ENCODE results near the gene GJB5. TPM values are rescaled to one million over a fixed set of nuclear protein-coding genes. Genes with fewer than 3 reads are reported as not detected.

Gene GJB5
- total and polyA plus RNA-seq, 9 of the 15 experiments (the other 6 are each of a cell fraction or from before 2014, with no cell fraction given), result 0.04 TPM; not detected in 8

DNA sequence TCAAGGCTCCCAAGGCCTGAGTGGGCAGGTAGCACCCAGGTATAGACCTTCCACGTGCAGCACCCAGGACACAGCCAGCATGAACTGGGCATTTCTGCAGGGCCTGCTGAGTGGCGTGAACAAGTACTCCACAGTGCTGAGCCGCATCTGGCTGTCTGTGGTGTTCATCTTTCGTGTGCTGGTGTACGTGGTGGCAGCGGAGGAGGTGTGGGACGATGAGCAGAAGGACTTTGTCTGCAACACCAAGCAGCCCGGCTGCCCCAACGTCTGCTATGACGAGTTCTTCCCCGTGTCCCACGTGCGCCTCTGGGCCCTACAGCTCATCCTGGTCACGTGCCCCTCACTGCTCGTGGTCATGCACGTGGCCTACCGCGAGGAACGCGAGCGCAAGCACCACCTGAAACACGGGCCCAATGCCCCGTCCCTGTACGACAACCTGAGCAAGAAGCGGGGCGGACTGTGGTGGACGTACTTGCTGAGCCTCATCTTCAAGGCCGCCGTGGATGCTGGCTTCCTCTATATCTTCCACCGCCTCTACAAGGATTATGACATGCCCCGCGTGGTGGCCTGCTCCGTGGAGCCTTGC lies 6.4 kb downstream of the GJB5 start:
- Histone ChIP-seq H3K27ac (ENCODE audit: extremely low read depth, low read depth, low read length) (no peak overlapping the region), H3K9me3 (replicated peaks; ENCODE audit: control insufficient read depth, insufficient read depth, low read depth, low read length) (no peaks in the 10 kb centered on the region), H3K9me1 (ENCODE audit: control insufficient read depth, insufficient read depth, low read length) (no peaks in the 10 kb centered on the region), H3K4me2 (ENCODE audit: insufficient read depth, low read length) (no peak overlapping the region), H3K9ac (ENCODE audit: insufficient read depth in 1 of 2, low read depth in 2 of 2, low read length in 2 of 2) (no peak overlapping the region), H4K20me1 (replicated peaks; ENCODE audit: control insufficient read depth, insufficient read depth, low read length) (peaks cover 5% of the 10 kb centered on the region), H3K36me3 (ENCODE audit: control insufficient read depth, insufficient read depth, low read length) (no peaks in the 10 kb centered on the region), H3K4me1 (replicated peaks in 1 of 2; ENCODE audit: control insufficient read depth in 2 of 2, insufficient read depth in 2 of 2, low read length in 2 of 2) (peaks cover 0 to 4% of the 10 kb centered on the region in 2 experiments; a peak in 1 of 5 replicates), H3K79me2 (ENCODE audit: control insufficient read depth, insufficient read depth, low read length) (no peaks in the 10 kb centered on the region), H3K27me3 (ENCODE audit: control insufficient read depth in 2 of 2, insufficient read depth in 2 of 2, low read length in 2 of 2) (peaks cover 29 to 55% of the 10 kb centered on the region in 2 experiments; a peak in 4 of 5 replicates), H3K4me3 (no peak overlapping the region), H2AFZ (ENCODE audit: low read depth, low read length) (no peak overlapping the region)
- BruUV-seq (replicated peaks), result no TSS peak
- ChIA-PET POLR2A (no interaction called here), CTCF (ENCODE audit: low intra/inter-chr PET ratio) (no interaction called here)
- intact Hi-C loops (cut with micrococcal nuclease), result no loop called here
- no peak for FAIRE-seq
- no peak for ATAC-seq
- 2% methylated on average over 33 of the region's 33 CpGs for WGBS (ENCODE audit: insufficient coverage, low coverage, missing lambda C conversion rate)
- in situ Hi-C loops (cut with MboI), result no loop called here
- DNase-seq (ENCODE audit: extremely low read depth in 1 of 4, low spot score in 3 of 4), result no peak
- no peak for TF ChIP-seq XRCC4 (IDR thresholded peaks at IDR 0.05; ENCODE audit: extremely low read depth, insufficient read depth, insufficient read length)
- TF ChIP-seq, protein P1, sequence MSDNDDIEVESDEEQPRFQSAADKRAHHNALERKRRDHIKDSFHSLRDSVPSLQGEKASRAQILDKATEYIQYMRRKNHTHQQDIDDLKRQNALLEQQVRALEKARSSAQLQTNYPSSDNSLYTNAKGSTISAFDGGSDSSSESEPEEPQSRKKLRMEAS (CRISPR knock-in tag; IDR thresholded peaks at IDR 0.05), result peak; percentile 93
- TF ChIP-seq ZNF431 (CRISPR knock-in tag; IDR thresholded peaks at IDR 0.05), result peak; percentile 46; the same call in 1 of the 2 replicates
- no peak for TF ChIP-seq HDGF (IDR thresholded peaks at IDR 0.05)
- TF ChIP-seq, protein P2, sequence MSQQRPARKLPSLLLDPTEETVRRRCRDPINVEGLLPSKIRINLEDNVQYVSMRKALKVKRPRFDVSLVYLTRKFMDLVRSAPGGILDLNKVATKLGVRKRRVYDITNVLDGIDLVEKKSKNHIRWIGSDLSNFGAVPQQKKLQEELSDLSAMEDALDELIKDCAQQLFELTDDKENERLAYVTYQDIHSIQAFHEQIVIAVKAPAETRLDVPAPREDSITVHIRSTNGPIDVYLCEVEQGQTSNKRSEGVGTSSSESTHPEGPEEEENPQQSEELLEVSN (IDR thresholded peaks at IDR 0.05; ENCODE audit: borderline replicate concordance in 1 of 2, extremely low read depth in 1 of 2, insufficient read depth in 1 of 2, insufficient read length in 1 of 2, low read depth in 1 of 2, low read length in 1 of 2, poor library complexity in 1 of 2, severe bottlenecking in 1 of 2), result peak; percentile 60 to 79
- TF ChIP-seq HNRNPH1 (optimal IDR thresholded peaks at IDR 0.05; ENCODE audit: low read depth, low read length), result no peak
- no peak for TF ChIP-seq CHCHD3 (CRISPR knock-in tag; IDR thresholded peaks at IDR 0.05)
- TF ChIP-seq, protein P3, sequence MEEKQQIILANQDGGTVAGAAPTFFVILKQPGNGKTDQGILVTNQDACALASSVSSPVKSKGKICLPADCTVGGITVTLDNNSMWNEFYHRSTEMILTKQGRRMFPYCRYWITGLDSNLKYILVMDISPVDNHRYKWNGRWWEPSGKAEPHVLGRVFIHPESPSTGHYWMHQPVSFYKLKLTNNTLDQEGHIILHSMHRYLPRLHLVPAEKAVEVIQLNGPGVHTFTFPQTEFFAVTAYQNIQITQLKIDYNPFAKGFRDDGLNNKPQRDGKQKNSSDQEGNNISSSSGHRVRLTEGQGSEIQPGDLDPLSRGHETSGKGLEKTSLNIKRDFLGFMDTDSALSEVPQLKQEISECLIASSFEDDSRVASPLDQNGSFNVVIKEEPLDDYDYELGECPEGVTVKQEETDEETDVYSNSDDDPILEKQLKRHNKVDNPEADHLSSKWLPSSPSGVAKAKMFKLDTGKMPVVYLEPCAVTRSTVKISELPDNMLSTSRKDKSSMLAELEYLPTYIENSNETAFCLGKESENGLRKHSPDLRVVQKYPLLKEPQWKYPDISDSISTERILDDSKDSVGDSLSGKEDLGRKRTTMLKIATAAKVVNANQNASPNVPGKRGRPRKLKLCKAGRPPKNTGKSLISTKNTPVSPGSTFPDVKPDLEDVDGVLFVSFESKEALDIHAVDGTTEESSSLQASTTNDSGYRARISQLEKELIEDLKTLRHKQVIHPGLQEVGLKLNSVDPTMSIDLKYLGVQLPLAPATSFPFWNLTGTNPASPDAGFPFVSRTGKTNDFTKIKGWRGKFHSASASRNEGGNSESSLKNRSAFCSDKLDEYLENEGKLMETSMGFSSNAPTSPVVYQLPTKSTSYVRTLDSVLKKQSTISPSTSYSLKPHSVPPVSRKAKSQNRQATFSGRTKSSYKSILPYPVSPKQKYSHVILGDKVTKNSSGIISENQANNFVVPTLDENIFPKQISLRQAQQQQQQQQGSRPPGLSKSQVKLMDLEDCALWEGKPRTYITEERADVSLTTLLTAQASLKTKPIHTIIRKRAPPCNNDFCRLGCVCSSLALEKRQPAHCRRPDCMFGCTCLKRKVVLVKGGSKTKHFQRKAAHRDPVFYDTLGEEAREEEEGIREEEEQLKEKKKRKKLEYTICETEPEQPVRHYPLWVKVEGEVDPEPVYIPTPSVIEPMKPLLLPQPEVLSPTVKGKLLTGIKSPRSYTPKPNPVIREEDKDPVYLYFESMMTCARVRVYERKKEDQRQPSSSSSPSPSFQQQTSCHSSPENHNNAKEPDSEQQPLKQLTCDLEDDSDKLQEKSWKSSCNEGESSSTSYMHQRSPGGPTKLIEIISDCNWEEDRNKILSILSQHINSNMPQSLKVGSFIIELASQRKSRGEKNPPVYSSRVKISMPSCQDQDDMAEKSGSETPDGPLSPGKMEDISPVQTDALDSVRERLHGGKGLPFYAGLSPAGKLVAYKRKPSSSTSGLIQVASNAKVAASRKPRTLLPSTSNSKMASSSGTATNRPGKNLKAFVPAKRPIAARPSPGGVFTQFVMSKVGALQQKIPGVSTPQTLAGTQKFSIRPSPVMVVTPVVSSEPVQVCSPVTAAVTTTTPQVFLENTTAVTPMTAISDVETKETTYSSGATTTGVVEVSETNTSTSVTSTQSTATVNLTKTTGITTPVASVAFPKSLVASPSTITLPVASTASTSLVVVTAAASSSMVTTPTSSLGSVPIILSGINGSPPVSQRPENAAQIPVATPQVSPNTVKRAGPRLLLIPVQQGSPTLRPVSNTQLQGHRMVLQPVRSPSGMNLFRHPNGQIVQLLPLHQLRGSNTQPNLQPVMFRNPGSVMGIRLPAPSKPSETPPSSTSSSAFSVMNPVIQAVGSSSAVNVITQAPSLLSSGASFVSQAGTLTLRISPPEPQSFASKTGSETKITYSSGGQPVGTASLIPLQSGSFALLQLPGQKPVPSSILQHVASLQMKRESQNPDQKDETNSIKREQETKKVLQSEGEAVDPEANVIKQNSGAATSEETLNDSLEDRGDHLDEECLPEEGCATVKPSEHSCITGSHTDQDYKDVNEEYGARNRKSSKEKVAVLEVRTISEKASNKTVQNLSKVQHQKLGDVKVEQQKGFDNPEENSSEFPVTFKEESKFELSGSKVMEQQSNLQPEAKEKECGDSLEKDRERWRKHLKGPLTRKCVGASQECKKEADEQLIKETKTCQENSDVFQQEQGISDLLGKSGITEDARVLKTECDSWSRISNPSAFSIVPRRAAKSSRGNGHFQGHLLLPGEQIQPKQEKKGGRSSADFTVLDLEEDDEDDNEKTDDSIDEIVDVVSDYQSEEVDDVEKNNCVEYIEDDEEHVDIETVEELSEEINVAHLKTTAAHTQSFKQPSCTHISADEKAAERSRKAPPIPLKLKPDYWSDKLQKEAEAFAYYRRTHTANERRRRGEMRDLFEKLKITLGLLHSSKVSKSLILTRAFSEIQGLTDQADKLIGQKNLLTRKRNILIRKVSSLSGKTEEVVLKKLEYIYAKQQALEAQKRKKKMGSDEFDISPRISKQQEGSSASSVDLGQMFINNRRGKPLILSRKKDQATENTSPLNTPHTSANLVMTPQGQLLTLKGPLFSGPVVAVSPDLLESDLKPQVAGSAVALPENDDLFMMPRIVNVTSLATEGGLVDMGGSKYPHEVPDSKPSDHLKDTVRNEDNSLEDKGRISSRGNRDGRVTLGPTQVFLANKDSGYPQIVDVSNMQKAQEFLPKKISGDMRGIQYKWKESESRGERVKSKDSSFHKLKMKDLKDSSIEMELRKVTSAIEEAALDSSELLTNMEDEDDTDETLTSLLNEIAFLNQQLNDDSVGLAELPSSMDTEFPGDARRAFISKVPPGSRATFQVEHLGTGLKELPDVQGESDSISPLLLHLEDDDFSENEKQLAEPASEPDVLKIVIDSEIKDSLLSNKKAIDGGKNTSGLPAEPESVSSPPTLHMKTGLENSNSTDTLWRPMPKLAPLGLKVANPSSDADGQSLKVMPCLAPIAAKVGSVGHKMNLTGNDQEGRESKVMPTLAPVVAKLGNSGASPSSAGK (IDR thresholded peaks at IDR 0.05), result peak; percentile 70

Data from K562 (cell line).